GM23338 (cell line): ENCODE data around the gene RBM44. TPM values are rescaled to one million over a fixed set of nuclear protein-coding genes. Genes with fewer than 3 reads are reported as not detected.

Source experiments
- ATAC-seq: fragments of 200-7000 bp; cut with Tn5 transposase; 3 replicates; pipeline ENCODE4 v1.9.1; 2020
- DNase-seq: peaks from one replicate; pipeline ENCODE4 v3.0.0-alpha.2; 2015; ENCODE audit warnings: low spot score
- H2AFZ ChIP-seq: fragments of 200-600 bp; sonication (generic); 2 replicates; pipeline ENCODE4 v1.8.0; 2016; ENCODE audit warnings: antibody characterized with exemption, mild to moderate bottlenecking, moderate library complexity
- H3F3A ChIP-seq: fragments of 200-600 bp; sonication (generic); replicated peaks from 2 replicates; pipeline ENCODE4 v1.8.0; 2017; ENCODE audit warnings: antibody characterized with exemption, mixed run types, low read depth
- H3K27ac ChIP-seq: fragments of 200-600 bp; sonication (generic); 2 replicates; pipeline ENCODE4 v1.6.1; 2016; ENCODE audit warnings: low read depth
- H3K27me3 ChIP-seq: fragments of 200-600 bp; sonication (generic); 2 replicates; pipeline ENCODE4 v1.8.0; 2016; ENCODE audit warnings: mild to moderate bottlenecking, mixed run types, moderate library complexity; ENCODE audit not compliant: insufficient read depth
- H3K36me3 ChIP-seq: fragments of 200-600 bp; sonication (generic); 2 replicates; pipeline ENCODE4 v1.8.0; 2016; ENCODE audit warnings: mild to moderate bottlenecking; ENCODE audit not compliant: insufficient read depth
- H3K4me1 ChIP-seq: fragments of 200-600 bp; sonication (generic); 2 replicates; pipeline ENCODE4 v1.8.0; 2016; ENCODE audit warnings: mild to moderate bottlenecking, moderate library complexity; ENCODE audit not compliant: insufficient read depth
- H3K4me2 ChIP-seq: fragments of 200-600 bp; sonication (generic); 2 replicates; pipeline ENCODE4 v1.7.1; 2017; ENCODE audit warnings: mixed run types
- H3K4me3 ChIP-seq: fragments of 200-600 bp; sonication (generic); 2 replicates; pipeline ENCODE4 v1.6.1; 2016; ENCODE audit warnings: mixed run types
- H3K79me2 ChIP-seq: fragments of 200-600 bp; sonication (generic); replicated peaks from 2 replicates; pipeline ENCODE4 v1.8.0; 2017; ENCODE audit warnings: mild to moderate bottlenecking; ENCODE audit not compliant: insufficient read depth
- H3K9me2 ChIP-seq: fragments of 200-600 bp; sonication (generic); 2 replicates; pipeline ENCODE4 v1.8.0; 2017; ENCODE audit not compliant: insufficient read depth
- H4K20me1 ChIP-seq: fragments of 200-600 bp; sonication (generic); replicated peaks from 2 replicates; pipeline ENCODE4 v1.8.0; 2017; ENCODE audit warnings: mild to moderate bottlenecking; ENCODE audit not compliant: insufficient read depth
- H3K27ac Mint-ChIP-seq: 2 replicates; pipeline ENCODE4 v1.8.0; 2020; ENCODE audit warnings: inconsistent platforms, mild to moderate bottlenecking, moderate library complexity, mixed read lengths
- H3K27me3 Mint-ChIP-seq: 3 replicates; pipeline ENCODE4 v1.8.0; 2022; ENCODE audit warnings: low read depth, mild to moderate bottlenecking, moderate library complexity, mixed read lengths, inconsistent platforms; ENCODE audit not compliant: insufficient read depth, poor library complexity
- H3K36me3 Mint-ChIP-seq: 3 replicates; pipeline ENCODE4 v1.8.0; 2021; ENCODE audit warnings: low read depth, mild to moderate bottlenecking, inconsistent platforms, moderate library complexity, mixed read lengths
- H3K4me1 Mint-ChIP-seq: 3 replicates; pipeline ENCODE4 v1.8.0; 2020; ENCODE audit warnings: mild to moderate bottlenecking, inconsistent platforms, mixed read lengths
- H3K4me3 Mint-ChIP-seq: 3 replicates; pipeline ENCODE4 v1.8.0; 2021; ENCODE audit warnings: moderate library complexity, mild to moderate bottlenecking, inconsistent platforms, mixed read lengths
- H3K9me3 Mint-ChIP-seq: 3 replicates; pipeline ENCODE4 v1.8.0; 2020; ENCODE audit warnings: moderate library complexity, mild to moderate bottlenecking, inconsistent platforms, mixed read lengths
- CREB1 ChIP-seq: fragments of 250-450 bp; sonication (Bioruptor Pico); IDR thresholded peaks from 2 replicates; pipeline ENCODE4 v1.5.0; 2020; ENCODE audit warnings: low read depth, mild to moderate bottlenecking, moderate library complexity
- ETS1 ChIP-seq: IDR thresholded peaks from 2 replicates; pipeline ENCODE4 v1.6.1; 2016; ENCODE audit warnings: antibody characterized with exemption
- EZH2 ChIP-seq: fragments of 200-600 bp; sonication (generic); IDR thresholded peaks from one replicate; pipeline ENCODE4 v1.8.0; 2017; ENCODE audit warnings: antibody characterized with exemption, mild to moderate bottlenecking, low read depth; ENCODE audit not compliant: unreplicated experiment
- EZH2phosphoT487 ChIP-seq: fragments of 200-600 bp; sonication (generic); IDR thresholded peaks from one replicate; pipeline ENCODE4 v1.8.1; 2018; ENCODE audit warnings: antibody characterized with exemption; ENCODE audit not compliant: unreplicated experiment
- JUNB ChIP-seq: IDR thresholded peaks from one replicate; pipeline ENCODE4 v1.6.1; 2016; ENCODE audit warnings: antibody characterized with exemption; ENCODE audit not compliant: unreplicated experiment
- NANOG ChIP-seq: IDR thresholded peaks from 2 replicates; pipeline ENCODE4 v1.6.1; 2016; ENCODE audit warnings: antibody characterized with exemption, borderline replicate concordance
- POLR2AphosphoS5 ChIP-seq: IDR thresholded peaks from 2 replicates; pipeline ENCODE4 v1.6.1; 2016; ENCODE audit warnings: antibody characterized with exemption, low read depth
- STAT1 ChIP-seq: IDR thresholded peaks from one replicate; pipeline ENCODE4 v1.6.1; 2016; ENCODE audit warnings: antibody characterized with exemption; ENCODE audit not compliant: unreplicated experiment
- polyA plus RNA-seq: library from polyadenylated mRNA; unstranded; fragments of >200 nt; fragmentation: Nextera tagmentation; extraction: Ambion mirVana; gene quantifications from 2 replicates; pipeline ENCODE4 v1.2.1, GENCODE V29; 2016
- total RNA-seq: library from RNA; depleted of rRNA; stranded (reverse); fragments of >200 nt; shearing (Covaris generic); gene quantifications from 2 replicates; pipeline ENCODE4 v1.2.3, GENCODE V29; 2014
- TF ChIP-seq, protein P1 (sequence below), 2 experiments: fragments of 200-600 bp in 1 of 2; sonication (generic) in 1 of 2; conservative IDR thresholded peaks; 2 replicates each; pipeline versions ENCODE4 v1.5.1 to v1.6.1; 2016 to 2017; ENCODE audit warnings: antibody characterized with exemption in 2 of 2, low read depth in 2 of 2, mild to moderate bottlenecking in 2 of 2, moderate library complexity in 1 of 2
- TF ChIP-seq, protein P2 (sequence below): fragments of 250-450 bp; sonication (Bioruptor Pico); IDR thresholded peaks from 2 replicates; pipeline ENCODE4 v1.5.0; 2020; ENCODE audit warnings: mild to moderate bottlenecking, moderate library complexity
- TF ChIP-seq, protein P3 (sequence below): IDR thresholded peaks from one replicate; pipeline ENCODE4 v1.6.1; 2018; ENCODE audit warnings: antibody characterized with exemption; ENCODE audit not compliant: unreplicated experiment

Gene RBM44
- total and polyA plus RNA-seq, 2 experiments from 2014 or later, result 0.29 to 0.87 TPM

DNA sequence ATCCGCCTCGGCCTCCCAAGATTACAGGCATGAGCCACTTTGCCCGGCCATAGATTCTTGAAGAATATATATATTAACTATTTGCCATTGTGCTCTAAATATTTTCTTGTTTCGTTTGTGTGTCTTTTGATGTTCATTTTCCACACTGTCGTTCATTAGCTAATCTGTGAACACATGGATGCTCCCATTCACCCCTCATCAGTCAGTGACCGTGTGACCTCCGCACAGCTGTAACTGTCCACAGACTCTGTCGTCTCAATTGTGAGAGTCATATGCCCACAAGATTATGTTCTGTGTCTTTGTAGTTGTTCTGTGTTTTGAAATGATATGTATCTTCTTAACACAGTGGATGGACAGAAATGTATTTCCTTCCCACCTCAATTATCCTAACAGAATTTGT, 90.4 kb downstream of the RBM44 start:
- H3K27me3 ChIP-seq, result no peaks in the 10 kb centered on the region
- peaks cover 5% of the 10 kb centered on the region for H3K27me3 Mint-ChIP-seq
- H3K79me2 ChIP-seq, result no peaks in the 10 kb centered on the region
- no peaks in the 10 kb centered on the region for H3K36me3 Mint-ChIP-seq
- TF ChIP-seq NANOG, result no peak
- TF ChIP-seq, protein P1, sequence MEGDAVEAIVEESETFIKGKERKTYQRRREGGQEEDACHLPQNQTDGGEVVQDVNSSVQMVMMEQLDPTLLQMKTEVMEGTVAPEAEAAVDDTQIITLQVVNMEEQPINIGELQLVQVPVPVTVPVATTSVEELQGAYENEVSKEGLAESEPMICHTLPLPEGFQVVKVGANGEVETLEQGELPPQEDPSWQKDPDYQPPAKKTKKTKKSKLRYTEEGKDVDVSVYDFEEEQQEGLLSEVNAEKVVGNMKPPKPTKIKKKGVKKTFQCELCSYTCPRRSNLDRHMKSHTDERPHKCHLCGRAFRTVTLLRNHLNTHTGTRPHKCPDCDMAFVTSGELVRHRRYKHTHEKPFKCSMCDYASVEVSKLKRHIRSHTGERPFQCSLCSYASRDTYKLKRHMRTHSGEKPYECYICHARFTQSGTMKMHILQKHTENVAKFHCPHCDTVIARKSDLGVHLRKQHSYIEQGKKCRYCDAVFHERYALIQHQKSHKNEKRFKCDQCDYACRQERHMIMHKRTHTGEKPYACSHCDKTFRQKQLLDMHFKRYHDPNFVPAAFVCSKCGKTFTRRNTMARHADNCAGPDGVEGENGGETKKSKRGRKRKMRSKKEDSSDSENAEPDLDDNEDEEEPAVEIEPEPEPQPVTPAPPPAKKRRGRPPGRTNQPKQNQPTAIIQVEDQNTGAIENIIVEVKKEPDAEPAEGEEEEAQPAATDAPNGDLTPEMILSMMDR (conservative IDR thresholded peaks at IDR 0.05; ENCODE audit: low read depth in 2 of 2), result no peak
- TF ChIP-seq ETS1, result no peak
- TF ChIP-seq CREB1 (CRISPR knock-in tag), result no peak
- TF ChIP-seq EZH2phosphoT487, result no peak
- TF ChIP-seq JUNB, result no peak
- TF ChIP-seq, protein P2, sequence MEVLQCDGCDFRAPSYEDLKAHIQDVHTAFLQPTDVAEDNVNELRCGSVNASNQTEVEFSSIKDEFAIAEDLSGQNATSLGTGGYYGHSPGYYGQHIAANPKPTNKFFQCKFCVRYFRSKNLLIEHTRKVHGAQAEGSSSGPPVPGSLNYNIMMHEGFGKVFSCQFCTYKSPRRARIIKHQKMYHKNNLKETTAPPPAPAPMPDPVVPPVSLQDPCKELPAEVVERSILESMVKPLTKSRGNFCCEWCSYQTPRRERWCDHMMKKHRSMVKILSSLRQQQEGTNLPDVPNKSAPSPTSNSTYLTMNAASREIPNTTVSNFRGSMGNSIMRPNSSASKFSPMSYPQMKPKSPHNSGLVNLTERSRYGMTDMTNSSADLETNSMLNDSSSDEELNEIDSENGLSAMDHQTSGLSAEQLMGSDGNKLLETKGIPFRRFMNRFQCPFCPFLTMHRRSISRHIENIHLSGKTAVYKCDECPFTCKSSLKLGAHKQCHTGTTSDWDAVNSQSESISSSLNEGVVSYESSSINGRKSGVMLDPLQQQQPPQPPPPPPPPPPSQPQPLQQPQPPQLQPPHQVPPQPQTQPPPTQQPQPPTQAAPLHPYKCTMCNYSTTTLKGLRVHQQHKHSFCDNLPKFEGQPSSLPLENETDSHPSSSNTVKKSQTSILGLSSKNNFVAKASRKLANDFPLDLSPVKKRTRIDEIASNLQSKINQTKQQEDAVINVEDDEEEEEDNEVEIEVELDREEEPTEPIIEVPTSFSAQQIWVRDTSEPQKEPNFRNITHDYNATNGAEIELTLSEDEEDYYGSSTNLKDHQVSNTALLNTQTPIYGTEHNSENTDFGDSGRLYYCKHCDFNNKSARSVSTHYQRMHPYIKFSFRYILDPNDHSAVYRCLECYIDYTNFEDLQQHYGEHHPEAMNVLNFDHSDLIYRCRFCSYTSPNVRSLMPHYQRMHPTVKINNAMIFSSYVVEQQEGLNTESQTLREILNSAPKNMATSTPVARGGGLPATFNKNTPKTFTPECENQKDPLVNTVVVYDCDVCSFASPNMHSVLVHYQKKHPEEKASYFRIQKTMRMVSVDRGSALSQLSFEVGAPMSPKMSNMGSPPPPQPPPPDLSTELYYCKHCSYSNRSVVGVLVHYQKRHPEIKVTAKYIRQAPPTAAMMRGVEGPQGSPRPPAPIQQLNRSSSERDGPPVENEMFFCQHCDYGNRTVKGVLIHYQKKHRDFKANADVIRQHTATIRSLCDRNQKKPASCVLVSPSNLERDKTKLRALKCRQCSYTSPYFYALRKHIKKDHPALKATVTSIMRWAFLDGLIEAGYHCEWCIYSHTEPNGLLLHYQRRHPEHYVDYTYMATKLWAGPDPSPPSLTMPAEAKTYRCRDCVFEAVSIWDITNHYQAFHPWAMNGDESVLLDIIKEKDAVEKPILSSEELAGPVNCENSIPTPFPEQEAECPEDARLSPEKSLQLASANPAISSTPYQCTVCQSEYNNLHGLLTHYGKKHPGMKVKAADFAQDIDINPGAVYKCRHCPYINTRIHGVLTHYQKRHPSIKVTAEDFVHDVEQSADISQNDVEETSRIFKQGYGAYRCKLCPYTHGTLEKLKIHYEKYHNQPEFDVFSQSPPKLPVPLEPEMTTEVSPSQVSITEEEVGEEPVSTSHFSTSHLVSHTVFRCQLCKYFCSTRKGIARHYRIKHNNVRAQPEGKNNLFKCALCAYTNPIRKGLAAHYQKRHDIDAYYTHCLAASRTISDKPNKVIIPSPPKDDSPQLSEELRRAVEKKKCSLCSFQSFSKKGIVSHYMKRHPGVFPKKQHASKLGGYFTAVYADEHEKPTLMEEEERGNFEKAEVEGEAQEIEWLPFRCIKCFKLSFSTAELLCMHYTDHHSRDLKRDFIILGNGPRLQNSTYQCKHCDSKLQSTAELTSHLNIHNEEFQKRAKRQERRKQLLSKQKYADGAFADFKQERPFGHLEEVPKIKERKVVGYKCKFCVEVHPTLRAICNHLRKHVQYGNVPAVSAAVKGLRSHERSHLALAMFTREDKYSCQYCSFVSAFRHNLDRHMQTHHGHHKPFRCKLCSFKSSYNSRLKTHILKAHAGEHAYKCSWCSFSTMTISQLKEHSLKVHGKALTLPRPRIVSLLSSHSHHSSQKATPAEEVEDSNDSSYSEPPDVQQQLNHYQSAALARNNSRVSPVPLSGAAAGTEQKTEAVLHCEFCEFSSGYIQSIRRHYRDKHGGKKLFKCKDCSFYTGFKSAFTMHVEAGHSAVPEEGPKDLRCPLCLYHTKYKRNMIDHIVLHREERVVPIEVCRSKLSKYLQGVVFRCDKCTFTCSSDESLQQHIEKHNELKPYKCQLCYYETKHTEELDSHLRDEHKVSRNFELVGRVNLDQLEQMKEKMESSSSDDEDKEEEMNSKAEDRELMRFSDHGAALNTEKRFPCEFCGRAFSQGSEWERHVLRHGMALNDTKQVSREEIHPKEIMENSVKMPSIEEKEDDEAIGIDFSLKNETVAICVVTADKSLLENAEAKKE, result no peak
- TF ChIP-seq POLR2AphosphoS5, result no peak
- TF ChIP-seq, protein P3, sequence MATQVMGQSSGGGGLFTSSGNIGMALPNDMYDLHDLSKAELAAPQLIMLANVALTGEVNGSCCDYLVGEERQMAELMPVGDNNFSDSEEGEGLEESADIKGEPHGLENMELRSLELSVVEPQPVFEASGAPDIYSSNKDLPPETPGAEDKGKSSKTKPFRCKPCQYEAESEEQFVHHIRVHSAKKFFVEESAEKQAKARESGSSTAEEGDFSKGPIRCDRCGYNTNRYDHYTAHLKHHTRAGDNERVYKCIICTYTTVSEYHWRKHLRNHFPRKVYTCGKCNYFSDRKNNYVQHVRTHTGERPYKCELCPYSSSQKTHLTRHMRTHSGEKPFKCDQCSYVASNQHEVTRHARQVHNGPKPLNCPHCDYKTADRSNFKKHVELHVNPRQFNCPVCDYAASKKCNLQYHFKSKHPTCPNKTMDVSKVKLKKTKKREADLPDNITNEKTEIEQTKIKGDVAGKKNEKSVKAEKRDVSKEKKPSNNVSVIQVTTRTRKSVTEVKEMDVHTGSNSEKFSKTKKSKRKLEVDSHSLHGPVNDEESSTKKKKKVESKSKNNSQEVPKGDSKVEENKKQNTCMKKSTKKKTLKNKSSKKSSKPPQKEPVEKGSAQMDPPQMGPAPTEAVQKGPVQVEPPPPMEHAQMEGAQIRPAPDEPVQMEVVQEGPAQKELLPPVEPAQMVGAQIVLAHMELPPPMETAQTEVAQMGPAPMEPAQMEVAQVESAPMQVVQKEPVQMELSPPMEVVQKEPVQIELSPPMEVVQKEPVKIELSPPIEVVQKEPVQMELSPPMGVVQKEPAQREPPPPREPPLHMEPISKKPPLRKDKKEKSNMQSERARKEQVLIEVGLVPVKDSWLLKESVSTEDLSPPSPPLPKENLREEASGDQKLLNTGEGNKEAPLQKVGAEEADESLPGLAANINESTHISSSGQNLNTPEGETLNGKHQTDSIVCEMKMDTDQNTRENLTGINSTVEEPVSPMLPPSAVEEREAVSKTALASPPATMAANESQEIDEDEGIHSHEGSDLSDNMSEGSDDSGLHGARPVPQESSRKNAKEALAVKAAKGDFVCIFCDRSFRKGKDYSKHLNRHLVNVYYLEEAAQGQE, result no peak
- TF ChIP-seq STAT1, result no peak
- TF ChIP-seq EZH2, result no peak
- no peak overlapping the region for H3K27ac Mint-ChIP-seq
- H3F3A ChIP-seq, result no peaks in the 10 kb centered on the region
- H4K20me1 ChIP-seq, result no peaks in the 10 kb centered on the region
- H3K4me1 Mint-ChIP-seq, result no peaks in the 10 kb centered on the region
- H3K27ac ChIP-seq, result no peak overlapping the region
- H3K4me1 ChIP-seq, result no peaks in the 10 kb centered on the region
- H3K9me3 Mint-ChIP-seq, result no peaks in the 10 kb centered on the region; the same call in 2 of the 3 replicates
- no peak for ATAC-seq
- H3K4me3 ChIP-seq, result no peak overlapping the region
- no peak overlapping the region for H2AFZ ChIP-seq
- no peak for DNase-seq
- H3K36me3 ChIP-seq, result no peaks in the 10 kb centered on the region
- H3K9me2 ChIP-seq, result no peaks in the 10 kb centered on the region
- no peak overlapping the region for H3K4me3 Mint-ChIP-seq
- no peak overlapping the region for H3K4me2 ChIP-seq
